CD8-positive, alpha-beta memory T cell (primary cell): ENCODE data around the gene UBE2J2. TPM values are rescaled to one million over a fixed set of nuclear protein-coding genes. Genes with fewer than 3 reads are reported as not detected.

ENCODE experiments used
- CTCF ChIA-PET: fragments of 350-600 bp; sonication (Branson Sonifier 250); formaldehyde crosslinking; loops from one replicate; lab custom pipeline; 2021; ENCODE audit warnings: antibody characterized with exemption; lab: Charles Lee
- POLR2A ChIA-PET: fragments of 350-600 bp; sonication (Branson Sonifier 250); formaldehyde crosslinking; loops from one replicate; lab custom pipeline; 2021; ENCODE audit warnings: antibody characterized with exemption; lab: Charles Lee
- DNase-seq, 5 donors: peaks; one replicate each; pipeline versions ENCODE4 v3.0.0 to v3.0.0-alpha.2; 2020 to 2022; ENCODE audit warnings: mixed read lengths in 1 of 5
- H3K27ac ChIP-seq: one replicate; pipeline ENCODE4 v1.7.0; 2013; ENCODE audit warnings: low read depth, mild to moderate bottlenecking, low read length, moderate library complexity
- H3K27me3 ChIP-seq: 2 replicates; pipeline ENCODE4 v1.7.0; 2013; ENCODE audit warnings: low read length, mild to moderate bottlenecking; ENCODE audit not compliant: insufficient read depth, poor library complexity, severe bottlenecking
- H3K36me3 ChIP-seq: 2 replicates; pipeline ENCODE4 v1.7.0; 2013; ENCODE audit warnings: mild to moderate bottlenecking, low read length, moderate library complexity; ENCODE audit not compliant: insufficient read depth
- H3K4me1 ChIP-seq: 2 replicates; pipeline ENCODE4 v1.7.0; 2013; ENCODE audit warnings: mild to moderate bottlenecking, low read length, moderate library complexity; ENCODE audit not compliant: insufficient read depth
- H3K4me3 ChIP-seq: 2 replicates; pipeline ENCODE4 v1.7.0; 2013; ENCODE audit warnings: mild to moderate bottlenecking, low read length
- H3K9me3 ChIP-seq: 2 replicates; pipeline ENCODE4 v1.7.0; 2013; ENCODE audit warnings: mild to moderate bottlenecking, low read length
- H3K27ac Mint-ChIP-seq, 8 donors: one replicate each; pipeline ENCODE4 v1.8.0; 2020 to 2021; ENCODE audit warnings: mixed read lengths in 8 of 8, mild to moderate bottlenecking in 6 of 8, inconsistent platforms in 3 of 8, moderate library complexity in 3 of 8
- H3K27me3 Mint-ChIP-seq, 2 donors: one replicate each; pipeline ENCODE4 v1.8.0; 2020 to 2021; ENCODE audit warnings: mixed read lengths in 2 of 2, mild to moderate bottlenecking in 1 of 2, moderate library complexity in 1 of 2
- H3K36me3 Mint-ChIP-seq, 3 donors: one replicate each; pipeline ENCODE4 v1.8.0; 2020 to 2021; ENCODE audit warnings: mixed read lengths in 3 of 3, inconsistent platforms in 1 of 3, mild to moderate bottlenecking in 1 of 3
- H3K4me1 Mint-ChIP-seq, 3 donors: one replicate each; pipeline ENCODE4 v1.8.0; 2020 to 2021; ENCODE audit warnings: mixed read lengths in 3 of 3, inconsistent platforms in 1 of 3, mild to moderate bottlenecking in 1 of 3
- H3K4me3 Mint-ChIP-seq, 7 donors: one replicate each; pipeline ENCODE4 v1.8.0; 2020 to 2021; ENCODE audit warnings: mixed read lengths in 7 of 7, mild to moderate bottlenecking in 6 of 7, moderate library complexity in 4 of 7, inconsistent platforms in 2 of 7
- H3K9me3 Mint-ChIP-seq, 5 donors: one replicate each; pipeline ENCODE4 v1.8.0; 2020 to 2022; ENCODE audit warnings: mixed read lengths in 5 of 5, mild to moderate bottlenecking in 3 of 5, moderate library complexity in 2 of 5, inconsistent platforms in 1 of 5
- polyA plus RNA-seq: library from polyadenylated mRNA; unstranded; fragments of 300-500 nt; fragmentation: Illumina TruSeq; gene quantifications from one replicate; pipeline ENCODE4 v1.2.3, GENCODE V29; 2021
- total RNA-seq, 2 experiments: library from RNA; stranded (reverse); gene quantifications; one replicate each; pipeline ENCODE4 v1.2.3, GENCODE V29; 2021

The UBE2J2 gene
- total and polyA plus RNA-seq, 3 experiments from 2014 or later, result 76.7 to 79.7 (median 79.3) TPM

DNA sequence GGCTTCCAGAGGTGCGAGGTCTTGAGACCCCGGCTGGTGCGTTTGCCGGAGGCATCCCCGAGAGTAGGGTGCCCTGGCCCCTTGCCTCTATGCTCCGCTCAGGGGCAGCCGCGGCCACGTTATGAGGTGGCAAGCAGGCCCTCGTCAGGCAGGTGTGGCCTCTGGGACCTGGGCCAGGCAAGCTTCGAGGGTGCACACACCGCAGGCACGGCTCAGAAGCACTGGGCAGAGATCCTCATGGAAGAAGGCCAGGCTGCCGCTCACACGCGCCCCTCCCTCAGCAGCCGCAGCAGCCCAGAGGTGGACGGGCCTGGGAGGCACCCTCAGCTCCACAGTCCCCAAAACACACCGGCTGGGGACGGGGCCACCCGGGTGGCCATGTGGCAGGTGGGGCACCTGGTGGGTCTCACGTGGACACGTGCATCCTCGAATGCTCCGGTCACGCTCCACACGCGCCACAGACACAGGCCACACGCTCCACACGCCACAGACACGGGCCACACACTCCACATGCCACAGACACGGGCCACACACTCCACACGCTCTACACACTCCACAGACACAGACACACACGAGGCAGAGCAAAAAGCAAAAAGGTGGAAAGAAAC is 48.3 kb downstream of the UBE2J2 start:
- ChIA-PET CTCF (no interaction called here), POLR2A (no interaction called here)
- H3K9me3 Mint-ChIP-seq, result no peaks in the 10 kb centered on the region
- peak overlapping the region in 1 of 7 donors; percentile 27 for H3K4me3 Mint-ChIP-seq
- H3K36me3 Mint-ChIP-seq, result peaks cover 0 to 80% (median 17%) of the 10 kb centered on the region in 3 donors
- H3K36me3 ChIP-seq, result peaks cover 37% of the 10 kb centered on the region
- H3K4me3 ChIP-seq, result no peak overlapping the region
- H3K4me1 ChIP-seq, result peaks cover 10% of the 10 kb centered on the region
- H3K27ac ChIP-seq, result no peak overlapping the region
- H3K27me3 Mint-ChIP-seq, result no peaks in the 10 kb centered on the region
- H3K27ac Mint-ChIP-seq, result peak overlapping the region in 2 of 8 donors; percentile 54 to 86
- no peaks in the 10 kb centered on the region for H3K9me3 ChIP-seq
- no peak for DNase-seq
- H3K4me1 Mint-ChIP-seq, result peaks cover 10 to 26% (median 18%) of the 10 kb centered on the region in 3 donors
- no peaks in the 10 kb centered on the region for H3K27me3 ChIP-seq

GRCh38 chr1:1223891-1224290 is 49.8 kb downstream of the UBE2J2 start:
- no peaks in the 10 kb centered on the region for H3K27me3 Mint-ChIP-seq
- H3K9me3 Mint-ChIP-seq, result no peaks in the 10 kb centered on the region
- H3K4me1 Mint-ChIP-seq, result peaks cover 3 to 15% (median 11%) of the 10 kb centered on the region in 3 donors
- Histone ChIP-seq H3K27me3 (no peaks in the 10 kb centered on the region), H3K4me1 (no peaks in the 10 kb centered on the region), H3K9me3 (no peaks in the 10 kb centered on the region), H3K4me3 (no peak overlapping the region), H3K27ac (no peak overlapping the region), H3K36me3 (peaks cover 36% of the 10 kb centered on the region)
- DNase-seq, result no peak
- ChIA-PET CTCF (no interaction called here), POLR2A (no interaction called here)
- peak overlapping the region in 1 of 8 donors; percentile 91 for H3K27ac Mint-ChIP-seq
- H3K36me3 Mint-ChIP-seq, result peaks cover 0 to 78% (median 16%) of the 10 kb centered on the region in 3 donors
- H3K4me3 Mint-ChIP-seq, result no peak overlapping the region

DNA sequence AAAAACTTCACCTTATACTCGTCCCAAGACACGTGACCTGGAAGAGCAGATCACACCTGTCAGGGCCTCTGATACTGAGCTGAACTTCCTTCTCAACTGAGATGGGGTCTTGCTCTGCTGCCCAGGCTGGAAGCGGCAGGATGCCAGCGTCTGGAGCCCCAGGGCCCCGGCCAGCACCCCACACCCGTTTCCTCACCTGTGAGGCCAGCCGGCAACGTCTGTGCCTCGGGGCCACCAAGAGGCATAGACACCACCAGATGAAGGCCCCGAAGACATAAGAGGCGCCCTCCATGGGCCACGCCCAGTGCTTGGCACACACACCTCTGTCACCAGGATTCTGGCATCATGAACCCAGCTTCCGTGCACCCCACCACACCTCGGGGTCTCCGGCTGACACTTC is 50.3 kb downstream of the UBE2J2 start:
- peak overlapping the region in 1 of 7 donors; percentile 33 for H3K4me3 Mint-ChIP-seq
- ChIA-PET CTCF (no interaction called here), POLR2A (no interaction called here)
- Histone ChIP-seq H3K27ac (no peak overlapping the region), H3K36me3 (peaks cover 40% of the 10 kb centered on the region), H3K9me3 (no peaks in the 10 kb centered on the region), H3K27me3 (no peaks in the 10 kb centered on the region), H3K4me3 (no peak overlapping the region), H3K4me1 (no peaks in the 10 kb centered on the region)
- H3K9me3 Mint-ChIP-seq, result no peaks in the 10 kb centered on the region
- peaks cover 3 to 11% (median 9%) of the 10 kb centered on the region in 3 donors for H3K4me1 Mint-ChIP-seq
- no peak for DNase-seq
- H3K27me3 Mint-ChIP-seq, result no peaks in the 10 kb centered on the region
- H3K36me3 Mint-ChIP-seq, result peaks cover 0 to 78% (median 16%) of the 10 kb centered on the region in 3 donors
- H3K27ac Mint-ChIP-seq, result no peak overlapping the region

- DNase-seq, result no peak
- CTCF ChIA-PET, result no interaction called here
- no peaks in the 10 kb centered on the region for H3K9me3 ChIP-seq
- H3K27ac ChIP-seq, result no peak overlapping the region
- no peaks in the 10 kb centered on the region for H3K9me3 Mint-ChIP-seq
- H3K4me1 Mint-ChIP-seq, result peaks cover 3 to 11% (median 9%) of the 10 kb centered on the region in 3 donors
- H3K36me3 ChIP-seq, result peaks cover 41% of the 10 kb centered on the region
- POLR2A ChIA-PET, result no interaction called here
- H3K4me3 Mint-ChIP-seq, result peak overlapping the region in 1 of 7 donors; percentile 33
- no peak overlapping the region for H3K4me3 ChIP-seq
- no peaks in the 10 kb centered on the region for H3K4me1 ChIP-seq
- H3K27me3 ChIP-seq, result no peaks in the 10 kb centered on the region
- peaks cover 0 to 81% (median 16%) of the 10 kb centered on the region in 3 donors for H3K36me3 Mint-ChIP-seq
- no peaks in the 10 kb centered on the region for H3K27me3 Mint-ChIP-seq
- peak overlapping the region in 4 of 8 donors; percentile 8 to 84 (median 35) for H3K27ac Mint-ChIP-seq
These were observed 51.0 kb downstream of the UBE2J2 start for GRCh38 chr1:1222575-1223225.

DNA sequence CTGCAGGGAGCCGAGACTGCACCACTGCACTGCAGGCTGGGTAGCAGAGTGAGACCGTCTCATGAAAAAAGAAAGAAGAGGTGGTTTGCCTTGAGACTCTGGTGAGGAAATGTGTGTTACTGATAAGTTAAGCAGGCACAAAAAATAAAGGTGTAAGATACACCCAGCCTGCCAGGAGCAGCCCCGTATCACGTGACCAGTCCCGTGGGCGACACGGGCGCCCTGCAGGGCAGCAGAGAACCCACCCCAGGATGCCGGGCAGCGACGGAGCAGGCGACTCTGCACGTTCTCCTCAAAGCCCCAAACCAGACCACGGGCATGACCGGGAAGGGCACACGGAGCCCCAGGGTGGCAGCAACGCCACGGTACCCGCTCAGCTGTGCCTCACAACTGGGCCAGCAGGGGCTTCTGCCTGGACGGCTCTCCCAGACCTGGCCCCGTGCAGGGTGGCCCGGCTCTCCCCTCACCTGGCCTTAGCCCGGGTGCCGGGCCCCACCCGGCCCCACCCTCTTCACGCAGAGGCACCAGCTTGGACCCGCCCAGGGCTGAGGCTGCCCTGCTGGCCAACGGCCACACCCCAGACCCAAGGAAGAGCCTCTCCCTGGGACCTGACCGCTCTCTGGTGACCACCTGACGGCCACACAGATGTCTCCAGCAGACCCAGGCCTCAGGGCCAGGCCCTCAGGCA is 51.6 kb downstream of the UBE2J2 start:
- Mint-ChIP-seq H3K27me3 (no peaks in the 10 kb centered on the region), H3K4me3 (peak overlapping the region in 2 of 7 donors; percentile 30 to 61), H3K9me3 (no peaks in the 10 kb centered on the region), H3K27ac (peak overlapping the region in 3 of 8 donors; percentile 33 to 73 (median 54)), H3K4me1 (peaks cover 3 to 11% (median 9%) of the 10 kb centered on the region in 3 donors), H3K36me3 (peaks cover 0 to 82% (median 16%) of the 10 kb centered on the region in 3 donors)
- Histone ChIP-seq H3K27ac (no peak overlapping the region), H3K4me1 (no peaks in the 10 kb centered on the region), H3K27me3 (no peaks in the 10 kb centered on the region), H3K36me3 (peaks cover 41% of the 10 kb centered on the region), H3K4me3 (no peak overlapping the region), H3K9me3 (no peaks in the 10 kb centered on the region)
- POLR2A ChIA-PET, result no interaction called here
- CTCF ChIA-PET, result no interaction called here
- DNase-seq, result no peak

DNA sequence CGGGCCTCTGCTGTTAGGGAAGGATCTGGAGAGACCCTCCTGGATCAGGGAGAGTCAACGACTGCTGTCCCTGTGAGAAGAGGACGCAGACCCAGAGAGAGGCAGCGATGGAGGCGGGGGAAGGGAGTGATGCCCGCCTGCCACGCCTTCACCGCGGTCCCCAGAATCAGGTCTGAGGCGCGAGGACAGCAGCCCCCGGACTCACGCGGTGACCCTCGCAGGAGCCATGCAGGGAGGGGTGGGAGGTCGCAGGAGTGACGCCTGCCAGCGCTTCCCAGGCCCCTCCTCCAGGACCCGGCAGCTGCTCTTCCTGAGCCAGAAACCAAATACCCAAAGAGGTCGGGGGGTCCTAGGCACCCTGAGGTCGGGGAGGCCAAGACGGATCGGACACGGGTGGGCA is 53.5 kb downstream of the UBE2J2 start:
- H3K4me3 Mint-ChIP-seq, result peak overlapping the region in 1 of 7 donors; percentile 42
- no peaks in the 10 kb centered on the region for H3K27me3 Mint-ChIP-seq
- H3K4me3 ChIP-seq, result no peak overlapping the region
- DNase-seq, result no peak
- peaks cover 3 to 14% (median 13%) of the 10 kb centered on the region in 3 donors for H3K4me1 Mint-ChIP-seq
- no peaks in the 10 kb centered on the region for H3K9me3 Mint-ChIP-seq
- H3K4me1 ChIP-seq, result peaks cover 3% of the 10 kb centered on the region
- no peak overlapping the region for H3K27ac Mint-ChIP-seq
- peaks cover 41% of the 10 kb centered on the region for H3K36me3 ChIP-seq
- H3K27ac ChIP-seq, result no peak overlapping the region
- peaks cover 0 to 72% (median 11%) of the 10 kb centered on the region in 3 donors for H3K36me3 Mint-ChIP-seq
- H3K9me3 ChIP-seq, result no peaks in the 10 kb centered on the region
- POLR2A ChIA-PET, result no interaction called here
- no peaks in the 10 kb centered on the region for H3K27me3 ChIP-seq
- CTCF ChIA-PET, result no interaction called here

DNA sequence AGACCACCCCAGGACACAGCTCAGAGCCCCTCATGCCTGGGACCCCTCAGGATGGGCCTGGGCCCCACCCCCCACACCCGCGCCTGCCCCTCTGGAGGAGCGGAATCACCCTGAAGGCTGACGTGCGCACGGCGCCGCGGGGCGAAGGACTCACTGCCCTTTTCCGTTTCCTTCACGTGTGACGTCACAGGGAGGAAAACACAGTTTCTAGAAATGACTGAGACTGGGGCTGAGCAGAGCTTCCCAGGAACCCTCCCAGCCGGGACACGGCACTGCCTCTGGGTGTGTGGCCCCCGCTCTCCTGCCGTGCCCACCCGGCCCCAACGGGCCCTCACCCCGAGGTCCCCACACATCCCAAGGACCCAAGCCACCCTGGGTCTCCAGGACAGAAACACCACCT is 54.3 kb downstream of the UBE2J2 start:
- H3K4me3 ChIP-seq, result no peak overlapping the region
- H3K9me3 ChIP-seq, result no peaks in the 10 kb centered on the region
- ChIA-PET POLR2A (no interaction called here), CTCF (no interaction called here)
- peak in 1 of 5 donors; percentile 25 for DNase-seq
- no peaks in the 10 kb centered on the region for H3K27me3 ChIP-seq
- no peak overlapping the region for H3K4me3 Mint-ChIP-seq
- no peaks in the 10 kb centered on the region for H3K9me3 Mint-ChIP-seq
- no peaks in the 10 kb centered on the region for H3K27me3 Mint-ChIP-seq
- H3K36me3 Mint-ChIP-seq, result peaks cover 0 to 65% (median 10%) of the 10 kb centered on the region in 3 donors
- H3K36me3 ChIP-seq, result peaks cover 33% of the 10 kb centered on the region
- no peak overlapping the region for H3K27ac ChIP-seq
- H3K4me1 Mint-ChIP-seq, result peaks cover 8 to 23% (median 20%) of the 10 kb centered on the region in 3 donors
- peak overlapping the region in 1 of 8 donors; percentile 12 for H3K27ac Mint-ChIP-seq
- peaks cover 11% of the 10 kb centered on the region for H3K4me1 ChIP-seq
